GM23248 (cell line): ENCODE results near the gene SALL4. TPM values are rescaled to one million over a fixed set of nuclear protein-coding genes. Genes with fewer than 3 reads are reported as not detected.
"Not testable (repeated sequence)": the region's sequence is repeated elsewhere in the genome, so short reads cannot be mapped to it uniquely, and the experiment has no call there.

Experiments
- DNase-seq: peaks from one replicate; pipeline ENCODE4 v3.0.0-alpha.2; 2015
- H2AFZ ChIP-seq: fragments of 200-600 bp; sonication (generic); 2 replicates; pipeline ENCODE4 v1.6.1; 2016; ENCODE audit warnings: antibody characterized with exemption
- H3F3A ChIP-seq: fragments of 200-600 bp; sonication (generic); 2 replicates; pipeline ENCODE4 v1.6.1; 2016; ENCODE audit warnings: mild to moderate bottlenecking, antibody characterized with exemption, mixed run types; ENCODE audit not compliant: insufficient read depth
- H3K27ac ChIP-seq: fragments of 200-600 bp; sonication (generic); 2 replicates; pipeline ENCODE4 v1.5.1; 2016; ENCODE audit warnings: mild to moderate bottlenecking
- H3K27me3 ChIP-seq: fragments of 200-600 bp; sonication (generic); replicated peaks from 2 replicates; pipeline ENCODE4 v1.6.1; 2016; ENCODE audit warnings: mild to moderate bottlenecking; ENCODE audit not compliant: insufficient read depth
- H3K36me3 ChIP-seq: fragments of 200-600 bp; sonication (generic); 2 replicates; pipeline ENCODE4 v1.6.1; 2016; ENCODE audit warnings: low read depth, mild to moderate bottlenecking
- H3K4me1 ChIP-seq: fragments of 200-600 bp; sonication (generic); 2 replicates; pipeline ENCODE4 v1.6.1; 2016; ENCODE audit warnings: mild to moderate bottlenecking; ENCODE audit not compliant: insufficient read depth
- H3K4me2 ChIP-seq: fragments of 200-600 bp; sonication (generic); one replicate; pipeline ENCODE4 v1.6.1; 2016; ENCODE audit warnings: mild to moderate bottlenecking; ENCODE audit not compliant: unreplicated experiment
- H3K4me3 ChIP-seq: fragments of 200-600 bp; sonication (generic); 2 replicates; pipeline ENCODE4 v1.5.1; 2016; ENCODE audit warnings: mild to moderate bottlenecking
- H3K79me2 ChIP-seq: fragments of 200-600 bp; sonication (generic); 2 replicates; pipeline ENCODE4 v1.6.1; 2016; ENCODE audit warnings: mild to moderate bottlenecking; ENCODE audit not compliant: insufficient read depth
- H3K9ac ChIP-seq: fragments of 200-600 bp; sonication (generic); 2 replicates; pipeline ENCODE4 v1.6.1; 2016; ENCODE audit warnings: mild to moderate bottlenecking
- H3K9me2 ChIP-seq: fragments of 200-600 bp; sonication (generic); 2 replicates; pipeline ENCODE4 v1.6.1; 2016; ENCODE audit warnings: mixed run types, mild to moderate bottlenecking, moderate library complexity; ENCODE audit not compliant: insufficient read depth
- H3K9me3 ChIP-seq: fragments of 200-600 bp; sonication (generic); one replicate; pipeline ENCODE4 v1.6.1; 2017; ENCODE audit warnings: low read depth
- H4K20me1 ChIP-seq: fragments of 200-600 bp; sonication (generic); 2 replicates; pipeline ENCODE4 v1.6.0; 2016; ENCODE audit not compliant: insufficient read depth
- EZH2 ChIP-seq: fragments of 200-600 bp; sonication (generic); IDR thresholded peaks from 2 replicates; pipeline ENCODE4 v1.6.1; 2018; ENCODE audit warnings: antibody characterized with exemption, mild to moderate bottlenecking; ENCODE audit not compliant: insufficient read depth, poor library complexity, severe bottlenecking
- EZH2phosphoT487 ChIP-seq: fragments of 200-600 bp; sonication (generic); IDR thresholded peaks from 2 replicates; pipeline ENCODE4 v1.6.1; 2018; ENCODE audit warnings: antibody characterized with exemption, moderate library complexity, mild to moderate bottlenecking, low read depth; ENCODE audit not compliant: insufficient read depth
- WGBS, 2 experiments: methylation state at CpG; one replicate each; pipeline ENCODE4 v1.1.6; 2015 to 2017; ENCODE audit warnings: low lambda C conversion rate in 2 of 2, low coverage in 1 of 2; ENCODE audit errors: missing lambda C conversion rate in 2 of 2; 5-methylcytosine and 5-hydroxymethylcytosine counted together
- in situ Hi-C: fragments of 300-500 bp; cut with MboI; formaldehyde crosslinking; loops from 2 replicates; pipeline ENCODE4 v1.15.0; 2020
- polyA plus RNA-seq: library from polyadenylated mRNA; unstranded; fragments of >200 nt; fragmentation: Nextera tagmentation; extraction: Ambion mirVana; gene quantifications from 2 replicates; pipeline ENCODE4 v1.2.1, GENCODE V29; 2016
- total RNA-seq: library from RNA; depleted of rRNA; stranded (reverse); fragments of >200 nt; shearing (Covaris generic); gene quantifications from 2 replicates; pipeline ENCODE4 v1.2.3, GENCODE V29; 2014

Gene SALL4
- total and polyA plus RNA-seq, 2 experiments from 2014 or later = not detected

DNA sequence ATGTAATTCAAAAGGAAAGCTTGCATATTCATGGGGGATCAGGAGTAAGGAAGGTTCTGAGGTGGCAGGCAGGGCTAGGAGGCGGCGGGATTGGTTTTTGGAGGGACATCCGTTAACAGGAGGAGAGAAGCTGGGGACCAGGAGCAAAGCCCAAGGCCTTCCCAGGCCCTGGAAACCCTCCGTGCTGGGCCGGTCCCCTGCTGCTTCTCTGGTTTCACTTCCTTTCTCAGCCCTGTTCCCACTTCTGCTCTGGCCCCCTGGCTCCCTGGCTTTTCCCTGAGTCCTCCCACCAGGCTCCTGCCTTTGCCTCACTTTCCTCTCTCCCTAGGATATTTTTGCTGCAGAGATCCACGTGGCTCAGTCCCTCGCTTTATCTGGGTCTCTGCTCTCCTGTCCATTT, 26.4 kb upstream of the SALL4 start:
- TF ChIP-seq EZH2 (no peak), EZH2phosphoT487 (no peak)
- H3K4me1 ChIP-seq = no peaks in the 10 kb centered on the region
- no peaks in the 10 kb centered on the region for H3F3A ChIP-seq
- no peaks in the 10 kb centered on the region for H3K36me3 ChIP-seq
- no peaks in the 10 kb centered on the region; the same call in 1 of the 2 replicates for H3K27me3 ChIP-seq
- no peak for DNase-seq
- H3K4me3 ChIP-seq = no peak overlapping the region
- no peaks in the 10 kb centered on the region for H3K9me2 ChIP-seq
- 45 to 49% methylated on average over 7 of the region's 7 CpGs for WGBS, 2 experiments
- no peak overlapping the region for H3K4me2 ChIP-seq
- in situ Hi-C loops = no loop called here
- H3K79me2 ChIP-seq = no peaks in the 10 kb centered on the region
- no peak overlapping the region for H3K27ac ChIP-seq
- H3K9ac ChIP-seq = no peak overlapping the region
- no peaks in the 10 kb centered on the region for H3K9me3 ChIP-seq
- no peaks in the 10 kb centered on the region for H4K20me1 ChIP-seq
- no peak overlapping the region for H2AFZ ChIP-seq

DNA sequence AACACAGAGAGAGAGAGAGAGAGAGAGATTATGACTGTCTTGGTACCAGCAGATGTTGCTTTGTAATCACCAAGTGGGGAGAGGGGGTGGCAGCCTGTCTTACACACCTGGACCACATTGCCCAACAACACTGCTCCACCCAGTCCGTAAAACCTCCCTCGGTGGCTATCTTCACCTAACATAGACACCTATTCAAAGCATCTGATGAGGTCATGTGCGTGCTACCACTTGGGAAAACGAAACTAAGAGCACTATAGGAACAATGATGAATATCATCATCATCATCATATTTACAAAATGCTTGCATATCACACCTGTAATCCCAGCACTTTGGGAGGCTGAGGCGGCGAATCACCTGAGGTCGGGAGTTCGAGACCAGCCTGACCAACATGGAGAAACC, 24.1 kb upstream of the SALL4 start:
- Histone ChIP-seq H3K9ac (no peak overlapping the region), H3K27ac (no peak overlapping the region), H3K4me3 (no peak overlapping the region), H3K27me3 (no peaks in the 10 kb centered on the region; the same call in 1 of the 2 replicates), H3K79me2 (no peaks in the 10 kb centered on the region), H2AFZ (no peak overlapping the region), H4K20me1 (no peaks in the 10 kb centered on the region), H3K4me2 (no peak overlapping the region), H3K4me1 (no peaks in the 10 kb centered on the region), H3K36me3 (no peaks in the 10 kb centered on the region), H3K9me3 (no peaks in the 10 kb centered on the region), H3F3A (no peaks in the 10 kb centered on the region), H3K9me2 (no peaks in the 10 kb centered on the region)
- in situ Hi-C loops = no loop called here
- DNase-seq = no peak
- TF ChIP-seq EZH2phosphoT487 (no peak), EZH2 (no peak)
- 68 to 72% methylated on average over 8 of the region's 8 CpGs for WGBS, 2 experiments

DNA sequence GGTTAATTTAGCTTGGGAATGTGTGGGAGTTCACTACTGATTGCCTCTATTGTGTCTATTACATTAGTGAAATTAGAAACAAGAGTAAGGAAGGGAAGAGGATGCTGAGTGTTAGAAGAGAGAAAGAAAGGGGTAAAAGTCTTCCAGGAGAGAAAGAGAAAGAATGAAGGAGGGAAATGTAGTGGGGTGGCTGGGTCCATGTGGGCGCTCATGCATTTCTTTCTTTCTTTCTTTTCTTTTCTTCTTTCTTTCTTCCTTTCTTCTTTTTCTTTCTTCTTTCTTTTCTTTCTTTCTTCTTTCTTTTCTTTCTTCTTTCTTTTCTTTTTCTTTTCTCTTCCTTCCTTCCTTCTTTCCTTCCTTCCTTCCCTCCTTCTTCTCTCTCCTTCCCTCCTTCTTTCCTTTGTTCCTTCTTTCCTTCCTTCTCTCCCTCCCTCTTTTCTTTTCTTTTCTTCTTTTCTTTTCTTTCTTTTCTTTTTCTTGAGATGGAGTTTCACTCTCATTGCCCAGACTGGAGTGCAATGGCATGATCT, 16.2 kb upstream of the SALL4 start:
- no peak overlapping the region for H2AFZ ChIP-seq
- H3K36me3 ChIP-seq = no peaks in the 10 kb centered on the region
- TF ChIP-seq EZH2phosphoT487 (no peak), EZH2 (no peak)
- H3K9me3 ChIP-seq = no peaks in the 10 kb centered on the region
- H3F3A ChIP-seq = no peaks in the 10 kb centered on the region
- DNase-seq = no peak
- no peaks in the 10 kb centered on the region for H4K20me1 ChIP-seq
- WGBS, 2 experiments = 44 to 50% methylated on average over 1 of the region's 1 CpG
- in situ Hi-C loops = no loop called here
- no peaks in the 10 kb centered on the region for H3K9me2 ChIP-seq
- H3K79me2 ChIP-seq = no peaks in the 10 kb centered on the region
- no peak overlapping the region for H3K4me3 ChIP-seq
- H3K27me3 ChIP-seq = 0 out of 2 replicates have a peak, but pooled peaks cover 5% of the 10 kb centered on the region
- H3K9ac ChIP-seq = no peak overlapping the region
- no peaks in the 10 kb centered on the region for H3K4me1 ChIP-seq
- H3K27ac ChIP-seq = no peak overlapping the region
- no peak overlapping the region for H3K4me2 ChIP-seq

DNA sequence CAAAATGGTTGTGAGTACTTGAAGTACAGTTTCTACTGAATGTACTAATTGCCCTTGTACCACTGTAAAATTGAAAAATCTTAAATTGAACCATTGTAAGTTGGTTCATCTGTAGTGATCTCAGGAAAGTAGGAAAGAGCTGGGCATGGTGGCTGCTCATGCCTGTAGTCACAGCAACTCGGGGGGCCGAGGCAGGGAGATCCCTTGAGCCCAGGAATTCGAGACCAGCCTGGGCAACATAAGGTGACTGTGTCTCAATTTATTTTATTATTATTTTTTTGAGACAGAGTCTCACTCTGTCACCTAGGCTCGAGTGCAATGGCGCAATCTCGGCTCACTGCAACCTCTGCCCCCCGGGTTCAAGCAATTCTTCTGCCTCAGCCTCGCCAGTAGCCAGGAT, 14.5 kb upstream of the SALL4 start:
- in situ Hi-C loops, H3K9me2 ChIP-seq, DNase-seq, H3K4me3 ChIP-seq, H3K79me2 ChIP-seq, H3K4me1 ChIP-seq, H2AFZ ChIP-seq, H3K9ac ChIP-seq, H4K20me1 ChIP-seq, H3K9me3 ChIP-seq, H3K36me3 ChIP-seq, H3F3A ChIP-seq, H3K27ac ChIP-seq, H3K4me2 ChIP-seq: not testable (repeated sequence)
- 85% methylated on average over 8 of the region's 8 CpGs for WGBS, 2 experiments
- H3K27me3 ChIP-seq = 0 out of 2 replicates have a peak, but pooled peaks cover 11% of the 10 kb centered on the region

DNA sequence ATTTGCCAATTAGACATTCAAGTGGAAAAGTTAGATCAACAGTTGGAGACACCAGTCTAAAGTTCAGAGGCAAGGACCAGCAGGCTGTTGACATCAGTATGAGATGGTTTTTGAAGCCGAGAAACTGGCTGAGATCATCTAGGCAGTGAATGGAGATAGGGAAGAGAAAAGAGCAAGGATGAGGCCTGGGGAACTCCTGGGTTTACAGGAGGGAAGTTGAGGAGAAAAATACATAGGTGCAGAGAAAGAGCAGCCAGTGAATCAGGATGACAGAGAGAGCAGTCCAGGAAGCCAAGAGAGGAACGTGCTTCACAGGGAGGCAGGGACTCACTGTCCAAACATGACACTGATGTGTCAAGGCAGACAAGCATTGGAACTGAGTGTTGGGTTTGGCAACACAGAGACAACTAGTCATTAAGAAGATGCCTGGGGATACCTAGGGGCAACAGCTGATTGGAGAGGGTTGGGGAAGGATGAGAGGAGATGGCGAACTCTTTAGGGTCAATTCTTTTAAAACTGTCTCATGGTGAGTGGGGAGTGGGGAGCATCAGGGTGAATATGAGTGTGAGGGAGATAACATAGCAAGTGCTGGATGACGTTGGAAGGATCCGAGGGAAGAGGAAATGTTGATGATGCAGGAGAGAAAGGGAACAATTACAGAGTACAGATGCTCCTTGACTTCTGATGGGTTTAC, 13.2 kb upstream of the SALL4 start:
- no peaks in the 10 kb centered on the region for H4K20me1 ChIP-seq
- no peak overlapping the region for H2AFZ ChIP-seq
- WGBS, 2 experiments = 55 to 57% methylated on average over 5 of the region's 5 CpGs
- H3K4me2 ChIP-seq = no peak overlapping the region
- H3K36me3 ChIP-seq = no peaks in the 10 kb centered on the region
- no peaks in the 10 kb centered on the region for H3K9me2 ChIP-seq
- TF ChIP-seq EZH2phosphoT487 (no peak), EZH2 (no peak)
- H3F3A ChIP-seq = no peaks in the 10 kb centered on the region
- H3K9me3 ChIP-seq = no peaks in the 10 kb centered on the region
- no peaks in the 10 kb centered on the region for H3K4me1 ChIP-seq
- DNase-seq = no peak
- H3K79me2 ChIP-seq = no peaks in the 10 kb centered on the region
- in situ Hi-C loops = no loop called here
- H3K4me3 ChIP-seq = no peak overlapping the region
- H3K27ac ChIP-seq = no peak overlapping the region
- H3K9ac ChIP-seq = no peak overlapping the region
- H3K27me3 ChIP-seq = 0 out of 2 replicates have a peak, but pooled peaks cover 15% of the 10 kb centered on the region
